ENCODE measurements around the gene DDX24.

Gene DDX24

GRCh38 chr14:94010625-94011024 lies 70.4 kb downstream of the DDX24 start:
- DNase-seq (ENCODE audit: low spot score), result no peak

DNA sequence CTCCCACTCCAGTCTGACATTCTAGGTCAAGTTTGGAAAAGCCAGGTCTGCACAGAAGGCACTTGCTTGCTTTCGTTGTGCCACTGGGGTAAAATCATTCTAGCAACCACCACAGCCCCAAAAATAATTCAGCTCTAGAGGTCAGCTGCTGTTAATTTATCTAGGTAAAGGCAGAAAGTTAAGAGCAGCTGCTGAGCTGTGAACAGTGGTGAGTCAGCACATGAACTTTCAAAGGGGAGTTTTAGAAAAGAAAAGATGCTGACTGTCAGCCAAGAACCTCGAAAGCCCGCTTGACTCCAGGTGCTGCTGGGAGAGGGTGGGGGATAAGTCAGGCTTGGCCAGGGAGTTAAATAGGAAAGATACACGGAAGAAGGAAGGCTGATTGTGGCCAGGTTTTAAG lies 71.2 kb downstream of the DDX24 start:
- DNase-seq (ENCODE audit: low spot score), result no peak

- no peak for DNase-seq (ENCODE audit: low spot score)
These were observed 72.8 kb downstream of the DDX24 start for GRCh38 chr14:94008234-94008633.

- no peak for DNase-seq (ENCODE audit: low spot score)
These were observed 75.5 kb downstream of the DDX24 start for GRCh38 chr14:94005324-94006073.

DNA sequence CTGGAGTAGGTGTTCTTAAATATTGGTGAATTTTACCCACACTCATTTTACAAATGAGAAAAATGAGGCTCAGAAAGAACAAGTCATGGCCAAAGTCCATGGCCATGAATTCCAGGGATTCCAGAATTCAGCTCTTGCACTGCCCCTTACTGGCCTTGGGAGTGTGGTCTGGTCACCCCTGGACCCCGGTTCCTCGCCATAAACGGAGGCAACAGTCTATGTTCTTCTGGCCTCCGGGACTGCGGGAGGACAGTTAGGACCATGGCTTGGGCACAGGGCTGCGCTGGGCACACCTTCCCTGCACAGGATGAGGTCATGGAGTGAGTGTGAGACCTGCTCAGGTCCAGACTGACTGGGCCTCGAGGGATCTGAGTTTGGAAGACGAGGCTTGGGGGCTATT lies 77.0 kb downstream of the DDX24 start:
- no peak for DNase-seq (ENCODE audit: low spot score)

- no peak for DNase-seq (ENCODE audit: low spot score)
These were observed 77.6 kb downstream of the DDX24 start for GRCh38 chr14:94003397-94003796.

GRCh38 chr14:94001501-94002396 lies 79.3 kb downstream of the DDX24 start:
- DNase-seq (ENCODE audit: low spot score), result peak; percentile 50

GRCh38 chr14:94001016-94001415 lies 80.0 kb downstream of the DDX24 start:
- DNase-seq (ENCODE audit: low spot score), result no peak

GRCh38 chr14:94000267-94000666 lies 80.7 kb downstream of the DDX24 start:
- no peak for DNase-seq (ENCODE audit: low spot score)

GRCh38 chr14:93999573-93999972 lies 81.4 kb downstream of the DDX24 start:
- DNase-seq (ENCODE audit: low spot score), result no peak

DNA sequence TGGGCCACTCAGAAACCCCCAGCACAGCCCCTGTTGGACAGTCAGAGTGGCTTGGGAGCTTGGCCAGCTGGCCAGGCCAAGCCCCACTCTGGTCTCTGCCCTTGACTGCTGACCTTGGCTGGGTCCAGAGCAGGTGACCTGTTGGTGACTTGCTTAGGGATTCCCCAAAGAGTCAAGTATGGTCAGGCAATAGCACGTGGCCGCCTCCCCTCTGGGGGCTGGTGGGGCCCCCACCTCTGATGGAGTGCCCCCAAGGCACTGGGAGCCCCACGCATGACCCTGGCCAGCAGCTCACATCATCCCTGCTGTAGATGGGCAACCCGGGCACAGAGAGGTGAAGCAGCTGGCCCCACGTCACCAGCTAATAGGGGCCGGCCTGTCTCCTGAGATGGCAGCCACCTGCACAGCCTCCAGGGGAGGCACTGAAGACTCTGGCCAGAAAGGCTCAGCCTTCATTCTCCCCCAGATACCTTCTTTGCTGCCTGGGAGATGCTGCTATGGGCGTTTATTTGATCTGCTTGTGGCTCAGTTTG lies 82.1 kb downstream of the DDX24 start:
- no peak for DNase-seq (ENCODE audit: low spot score)
